ENCODE data around the gene TBC1D22A.

The TBC1D22A gene

DNA sequence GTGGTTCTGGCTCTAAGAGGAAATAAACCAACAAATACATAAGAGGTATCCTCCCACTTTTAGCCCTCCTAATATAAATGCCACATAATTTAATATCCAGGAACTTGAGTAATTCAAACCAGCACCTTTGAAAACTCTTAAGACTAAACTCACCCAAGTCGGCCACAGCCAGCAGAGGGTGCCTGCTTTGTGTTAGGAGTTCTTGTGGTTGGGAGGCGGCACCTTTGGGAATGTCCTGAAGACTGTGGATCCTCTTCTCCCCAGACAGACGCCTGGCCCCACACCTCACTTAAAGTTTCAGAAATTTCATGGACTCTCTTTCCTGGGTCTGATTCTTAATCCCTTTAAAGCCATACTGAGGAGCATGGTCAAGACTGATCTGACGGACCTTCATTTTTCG, 169.0 kb downstream of the TBC1D22A start:
- Histone ChIP-seq H3K4me3 (ENCODE audit: severe bottlenecking) (no peak overlapping the region), H3K4me1 (ENCODE audit: insufficient read depth, poor library complexity, severe bottlenecking) (peaks cover 28% of the 10 kb centered on the region), H3K9me3 (ENCODE audit: severe bottlenecking) (no peaks in the 10 kb centered on the region), H3K36me3 (ENCODE audit: low read depth) (peaks cover 3% of the 10 kb centered on the region; the same call in 1 of the 2 replicates), H3K27me3 (ENCODE audit: insufficient read depth, poor library complexity, severe bottlenecking) (no peaks in the 10 kb centered on the region), H3K27ac (ENCODE audit: poor library complexity, severe bottlenecking) (no peak overlapping the region)
- TF ChIP-seq, protein P1, sequence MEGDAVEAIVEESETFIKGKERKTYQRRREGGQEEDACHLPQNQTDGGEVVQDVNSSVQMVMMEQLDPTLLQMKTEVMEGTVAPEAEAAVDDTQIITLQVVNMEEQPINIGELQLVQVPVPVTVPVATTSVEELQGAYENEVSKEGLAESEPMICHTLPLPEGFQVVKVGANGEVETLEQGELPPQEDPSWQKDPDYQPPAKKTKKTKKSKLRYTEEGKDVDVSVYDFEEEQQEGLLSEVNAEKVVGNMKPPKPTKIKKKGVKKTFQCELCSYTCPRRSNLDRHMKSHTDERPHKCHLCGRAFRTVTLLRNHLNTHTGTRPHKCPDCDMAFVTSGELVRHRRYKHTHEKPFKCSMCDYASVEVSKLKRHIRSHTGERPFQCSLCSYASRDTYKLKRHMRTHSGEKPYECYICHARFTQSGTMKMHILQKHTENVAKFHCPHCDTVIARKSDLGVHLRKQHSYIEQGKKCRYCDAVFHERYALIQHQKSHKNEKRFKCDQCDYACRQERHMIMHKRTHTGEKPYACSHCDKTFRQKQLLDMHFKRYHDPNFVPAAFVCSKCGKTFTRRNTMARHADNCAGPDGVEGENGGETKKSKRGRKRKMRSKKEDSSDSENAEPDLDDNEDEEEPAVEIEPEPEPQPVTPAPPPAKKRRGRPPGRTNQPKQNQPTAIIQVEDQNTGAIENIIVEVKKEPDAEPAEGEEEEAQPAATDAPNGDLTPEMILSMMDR (IDR thresholded peaks at IDR 0.05; ENCODE audit: poor library complexity, severe bottlenecking) = peak; percentile 28
- 0 out of 3 replicates have a peak, but pooled peaks have one; percentile 20 for ATAC-seq (ENCODE audit: low read depth)
- no peak for DNase-seq (ENCODE audit: low spot score)

DNA sequence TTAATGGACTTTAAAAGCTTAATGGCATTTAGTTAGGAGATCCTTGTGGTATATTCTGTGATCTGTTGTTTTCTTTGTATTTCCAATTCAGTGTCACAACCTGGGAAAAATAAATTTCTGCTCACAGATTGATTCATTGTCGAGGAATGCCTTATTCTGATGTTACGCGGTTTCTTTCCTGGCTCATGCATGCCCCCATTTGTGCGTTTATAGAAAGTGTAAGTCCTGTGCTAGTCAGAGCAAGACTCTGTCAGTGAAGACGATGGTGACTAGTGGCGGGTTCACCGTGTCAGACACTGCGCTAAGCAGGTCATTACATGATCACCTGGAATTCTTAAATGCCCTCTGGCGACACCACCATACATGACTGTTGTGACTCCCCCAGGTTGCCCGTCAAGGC, 169.4 kb downstream of the TBC1D22A start:
- TF ChIP-seq, protein P1 (IDR thresholded peaks at IDR 0.05; ENCODE audit: poor library complexity, severe bottlenecking) = no peak
- peaks cover 3% of the 10 kb centered on the region; the same call in 1 of the 2 replicates for H3K36me3 ChIP-seq (ENCODE audit: low read depth)
- no peak overlapping the region for H3K4me3 ChIP-seq (ENCODE audit: severe bottlenecking)
- no peak overlapping the region for H3K27ac ChIP-seq (ENCODE audit: poor library complexity, severe bottlenecking)
- ATAC-seq (ENCODE audit: low read depth) (peak; percentile 24; the same call in 1 of the 3 replicates), DNase-seq (ENCODE audit: low spot score) (no peak)
- H3K4me1 ChIP-seq (ENCODE audit: insufficient read depth, poor library complexity, severe bottlenecking) = peaks cover 28% of the 10 kb centered on the region
- H3K9me3 ChIP-seq (ENCODE audit: severe bottlenecking) = no peaks in the 10 kb centered on the region
- no peaks in the 10 kb centered on the region for H3K27me3 ChIP-seq (ENCODE audit: insufficient read depth, poor library complexity, severe bottlenecking)

DNA sequence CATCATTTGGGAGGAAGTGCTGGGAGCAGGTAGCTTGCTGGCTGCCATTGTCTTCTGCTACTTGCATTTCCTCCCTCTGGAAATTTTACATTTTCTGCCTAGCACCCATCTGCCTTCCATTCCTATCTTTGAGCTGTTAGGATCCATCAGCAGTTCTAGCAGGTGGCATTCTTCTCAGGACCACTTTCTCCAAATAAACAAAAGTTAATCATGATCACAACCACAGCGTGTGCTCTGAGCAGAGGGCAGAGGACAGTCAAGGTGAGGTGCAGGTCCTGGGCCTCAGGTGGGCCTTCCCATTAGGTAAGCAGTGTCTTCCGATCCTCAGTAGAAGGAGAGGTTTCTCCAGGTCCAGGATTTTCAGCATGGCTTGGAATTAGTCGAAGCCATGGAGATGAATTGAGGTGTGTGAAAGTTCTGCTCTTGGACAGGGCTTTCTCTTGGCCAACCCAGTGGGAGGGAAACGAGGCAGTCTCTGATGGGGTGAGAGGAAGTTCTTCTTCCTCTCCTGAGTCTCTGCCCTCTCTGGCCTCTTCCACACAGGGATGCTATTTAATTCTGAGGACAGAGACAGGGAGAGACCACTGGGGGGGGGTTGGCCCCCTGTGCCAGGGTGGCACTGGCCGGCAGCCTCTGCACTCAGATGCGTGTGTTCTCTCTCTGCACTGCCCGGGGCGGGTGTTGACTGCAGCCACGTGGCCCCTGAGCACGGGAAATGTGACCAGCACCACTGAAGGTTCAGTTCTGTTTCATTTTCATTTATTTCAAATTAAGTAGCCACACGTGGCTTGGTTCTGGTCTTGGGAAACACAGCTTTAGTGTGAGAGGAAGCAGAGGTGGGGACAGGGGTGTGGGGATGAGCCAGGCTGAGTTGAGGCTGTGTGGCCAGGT, 170.8 kb downstream of the TBC1D22A start:
- H3K9me3 ChIP-seq (ENCODE audit: severe bottlenecking) = no peaks in the 10 kb centered on the region
- H3K27ac ChIP-seq (ENCODE audit: poor library complexity, severe bottlenecking) = no peak overlapping the region
- TF ChIP-seq, protein P1 (IDR thresholded peaks at IDR 0.05; ENCODE audit: poor library complexity, severe bottlenecking) = no peak
- H3K36me3 ChIP-seq (ENCODE audit: low read depth) = peaks cover 3% of the 10 kb centered on the region; the same call in 1 of the 2 replicates
- no peaks in the 10 kb centered on the region for H3K27me3 ChIP-seq (ENCODE audit: insufficient read depth, poor library complexity, severe bottlenecking)
- no peak for DNase-seq (ENCODE audit: low spot score)
- H3K4me1 ChIP-seq (ENCODE audit: insufficient read depth, poor library complexity, severe bottlenecking) = peaks cover 28% of the 10 kb centered on the region
- H3K4me3 ChIP-seq (ENCODE audit: severe bottlenecking) = no peak overlapping the region
- no peak for ATAC-seq (ENCODE audit: low read depth)

DNA sequence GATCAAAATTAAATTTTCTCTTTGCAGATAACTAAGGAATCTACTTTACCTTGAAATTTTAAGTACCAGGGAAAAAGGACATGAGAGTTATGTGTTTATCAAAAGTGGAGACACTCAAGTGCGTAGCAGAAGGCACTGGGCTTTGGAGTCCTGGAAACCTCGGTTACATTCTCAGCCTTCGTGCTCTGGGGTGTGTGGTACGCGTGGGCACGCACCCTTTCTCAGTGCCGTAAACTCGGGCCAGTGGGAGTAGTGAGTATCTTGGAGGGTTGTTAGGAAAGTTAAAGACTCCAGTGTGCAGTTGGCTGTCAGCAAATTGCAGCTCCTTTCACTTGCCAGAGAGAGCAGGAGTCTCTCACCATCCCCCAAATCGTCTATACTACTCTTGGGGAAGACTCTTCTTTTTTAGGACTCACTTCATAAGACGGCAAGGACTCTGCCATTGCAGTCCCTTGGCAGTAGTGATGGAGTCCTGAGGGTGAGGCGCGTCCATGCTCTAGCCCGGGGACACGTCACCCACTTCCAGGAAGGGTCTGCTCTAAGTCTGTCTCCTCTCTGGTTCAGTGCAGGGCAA, 171.8 kb downstream of the TBC1D22A start:
- Histone ChIP-seq H3K27me3 (ENCODE audit: insufficient read depth, poor library complexity, severe bottlenecking) (no peaks in the 10 kb centered on the region), H3K27ac (ENCODE audit: poor library complexity, severe bottlenecking) (peak overlapping the region; percentile 71), H3K9me3 (ENCODE audit: severe bottlenecking) (no peaks in the 10 kb centered on the region), H3K36me3 (ENCODE audit: low read depth) (peaks cover 3% of the 10 kb centered on the region; the same call in 1 of the 2 replicates), H3K4me3 (ENCODE audit: severe bottlenecking) (no peak overlapping the region), H3K4me1 (ENCODE audit: insufficient read depth, poor library complexity, severe bottlenecking) (peaks cover 28% of the 10 kb centered on the region)
- TF ChIP-seq, protein P1 (IDR thresholded peaks at IDR 0.05; ENCODE audit: poor library complexity, severe bottlenecking) = no peak
- no peak for ATAC-seq (ENCODE audit: low read depth)
- no peak for DNase-seq (ENCODE audit: low spot score)

Data from RWPE2 (cell line).